HepG2 (cell line): ENCODE results near the gene TTC28. TPM values are rescaled to one million over a fixed set of nuclear protein-coding genes. Genes with fewer than 3 reads are reported as not detected.

Source experiments
- ATAC-seq: fragments of 200-7000 bp; cut with Tn5 transposase; 3 replicates; pipeline ENCODE4 v1.9.1; 2020; ENCODE audit warnings: mild to moderate bottlenecking, moderate library complexity
- BruUV-seq: library from RNA; stranded (reverse); fragments of 400-500 nt; replicated peaks from 2 replicates; lab custom pipeline; 2021; lab: Mats Ljungman, UMichigan
- CTCF ChIA-PET: fragments of 300-600 bp; formaldehyde crosslinking; extraction: SDS; loops from one replicate; lab custom pipeline; 2021; ENCODE audit warnings: low total read pairs, inconsistent platforms, low intra/inter-chr PET ratio; lab: Yijun Ruan, JAX
- POLR2A ChIA-PET: fragments of 350-600 bp; sonication (Branson Sonifier 250); formaldehyde crosslinking; loops from one replicate; lab custom pipeline; 2020; ENCODE audit warnings: antibody characterized with exemption, inconsistent platforms; lab: Yijun Ruan, JAX
- DNase-seq: peaks from one replicate; pipeline ENCODE4 v3.0.0-alpha.2; 2015; ENCODE audit warnings: low spot score
- FAIRE-seq: peaks from 3 replicates; lab custom pipeline; 2011; peaks lifted over from hg19 to GRCh38; lab: Jason Lieb, UNC
- H2AFZ ChIP-seq: one replicate; pipeline ENCODE4 v1.6.1; 2011; ENCODE audit warnings: low read length, inconsistent platforms
- H3K27ac ChIP-seq: fragments of 300-600 bp; 3 replicates; pipeline ENCODE4 v1.8.0; 2011; ENCODE audit warnings: mixed run types, mild to moderate bottlenecking, mixed read lengths, low read length, inconsistent platforms; ENCODE audit not compliant: insufficient read depth; ENCODE audit errors: extremely low read length
- H3K27me3 ChIP-seq, 2 experiments: fragments of 200-600 bp in 1 of 2; 2 replicates in 1 of 2; 3 replicates in 1 of 2; pipeline versions ENCODE4 v1.6.0 to v1.8.0; 2011; ENCODE audit warnings: low read length in 2 of 2, mild to moderate bottlenecking in 2 of 2, moderate library complexity in 2 of 2, inconsistent platforms in 1 of 2; ENCODE audit not compliant: insufficient read depth in 2 of 2, control insufficient read depth in 1 of 2
- H3K36me3 ChIP-seq, 2 experiments: fragments of 200-600 bp in 1 of 2; replicated peaks in 1 of 2; 2 replicates in 1 of 2; 3 replicates in 1 of 2; pipeline versions ENCODE4 v1.5.1 to v1.8.0; 2011; ENCODE audit warnings: low read length in 2 of 2, inconsistent platforms in 1 of 2; ENCODE audit not compliant: insufficient read depth in 2 of 2, control insufficient read depth in 1 of 2
- H3K4me1 ChIP-seq: 2 replicates; pipeline ENCODE4 v1.5.1; 2012; ENCODE audit warnings: low read length, inconsistent platforms; ENCODE audit not compliant: insufficient read depth
- H3K4me2 ChIP-seq: 2 replicates; pipeline ENCODE4 v1.6.0; 2011; ENCODE audit warnings: low read depth, low read length, inconsistent platforms
- H3K4me3 ChIP-seq, 3 experiments: fragments of 200-600 bp in 1 of 3; sonication (generic), shearing (Covaris generic) in 1 of 3; replicated peaks in 1 of 3; 2 replicates each; pipeline ENCODE4 v1.5.1; 2011 to 2016; ENCODE audit warnings: low read length in 3 of 3, inconsistent platforms in 2 of 3, low read depth in 2 of 3, mild to moderate bottlenecking in 2 of 3, control low read depth in 1 of 3, mixed read lengths in 1 of 3; ENCODE audit not compliant: insufficient read depth in 1 of 3
- H3K79me2 ChIP-seq: one replicate; pipeline ENCODE4 v1.6.1; 2011; ENCODE audit warnings: low read length, inconsistent platforms; ENCODE audit not compliant: insufficient read depth
- H3K9ac ChIP-seq: 2 replicates; pipeline ENCODE4 v1.6.0; 2011; ENCODE audit warnings: mild to moderate bottlenecking, low read depth, low read length, inconsistent platforms; ENCODE audit not compliant: insufficient read depth
- H3K9me3 ChIP-seq: 2 replicates; pipeline ENCODE4 v1.5.1; 2012; ENCODE audit warnings: mild to moderate bottlenecking, low read length
- H4K20me1 ChIP-seq: 2 replicates; pipeline ENCODE4 v1.6.0; 2011; ENCODE audit warnings: inconsistent platforms, mild to moderate bottlenecking, low read length, moderate library complexity; ENCODE audit not compliant: insufficient read depth
- RAD51 ChIP-seq: fragments of 450-650 bp; IDR thresholded peaks from 2 replicates; pipeline ENCODE4 v1.6.1; 2016; ENCODE audit warnings: borderline replicate concordance
- RFX1 ChIP-seq: fragments of 450-650 bp; IDR thresholded peaks from 2 replicates; pipeline ENCODE4 v1.6.1; 2017
- ZNF431 ChIP-seq: sonication (generic); formaldehyde crosslinking; IDR thresholded peaks from 2 replicates; pipeline ENCODE4 v1.9.0; 2022; ENCODE audit warnings: missing genetic modification reagents, low read depth, mild to moderate bottlenecking, borderline replicate concordance
- ZNF530 ChIP-seq: sonication (generic); formaldehyde crosslinking; IDR thresholded peaks from 2 replicates; pipeline ENCODE4 v1.5.0; 2020; ENCODE audit warnings: low read depth, mild to moderate bottlenecking, missing genetic modification reagents
- WGBS: methylation state at CpG from one replicate; pipeline ENCODE4 v1.1.6; 2017; ENCODE audit warnings: low lambda C conversion rate; 5-methylcytosine and 5-hydroxymethylcytosine counted together
- in situ Hi-C: cut with HindIII; loops from 2 replicates; pipeline ENCODE4 v1.10.0; 2017; ENCODE audit warnings: low pct_unique_long_range_greater_than_20kb; ENCODE audit not compliant: extremely low pct_ligation_motif_present
- intact Hi-C: fragments of 100-400 bp; cut with micrococcal nuclease; formaldehyde crosslinking; loops from one replicate; pipeline ENCODE4 v1.10.0; 2022; ENCODE audit not compliant: unreplicated experiment
- polyA plus RNA-seq, 8 experiments: library from polyadenylated mRNA; depleted of rRNA in 3 of 8; stranded (reverse) in 7 of 8; unstranded in 1 of 8; fragments of >200 nt; fragmentation: Illumina TruSeq in 4 of 8; extraction: Trizol in 4 of 8; gene quantifications; 2 replicates each; pipeline versions ENCODE4 v1.2.1 to v1.2.3, GENCODE V29; 2011 to 2016; ENCODE audit warnings: low read depth in 4 of 8, missing spikeins in 1 of 8, mixed read lengths in 1 of 8; ENCODE audit not compliant: insufficient read depth in 1 of 8
- total RNA-seq, 5 experiments: library from RNA; depleted of rRNA; stranded (reverse); fragments of >200 nt; fragmentation: Illumina TruSeq; extraction: Trizol; gene quantifications; 2 replicates each; pipeline ENCODE4 v1.2.3, GENCODE V29; 2016; ENCODE audit warnings: low read depth in 1 of 5
- TF ChIP-seq, protein P1 (sequence below): sonication (generic); formaldehyde crosslinking; IDR thresholded peaks from 2 replicates; pipeline ENCODE4 v1.4.0; 2020; ENCODE audit warnings: missing genetic modification reagents
- TF ChIP-seq, protein P2 (sequence below): sonication (generic); formaldehyde crosslinking; IDR thresholded peaks from 2 replicates; pipeline ENCODE4 v1.4.0; 2020; ENCODE audit warnings: missing genetic modification reagents, borderline replicate concordance

TTC28 gene
- total and polyA plus RNA-seq, 2 of the 13 experiments (the other 11 are each of a cell fraction or from before 2014, with no cell fraction given), result 4.2 to 13.1 TPM

DNA sequence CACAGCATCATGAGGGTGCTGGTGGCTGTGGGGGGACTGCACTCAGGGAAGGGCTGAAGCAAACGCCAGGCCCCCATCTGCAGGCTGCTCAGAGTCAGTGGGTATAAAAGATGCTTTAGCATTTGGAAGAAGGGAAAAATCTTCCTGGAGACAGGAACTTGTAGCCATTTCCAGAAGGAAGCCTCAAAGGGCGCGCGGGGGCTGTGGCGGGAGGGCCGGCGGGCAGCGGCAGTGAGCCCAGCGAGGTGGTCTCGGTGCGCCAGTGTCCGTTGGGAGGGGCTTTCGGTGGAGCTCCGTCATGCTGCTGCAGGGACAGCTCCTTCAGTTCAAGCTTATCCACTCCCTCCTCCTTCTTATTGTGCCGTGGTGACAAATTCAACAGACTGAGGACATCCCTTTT lies 697.5 kb downstream of the TTC28 start:
- in situ Hi-C loops (no loop called here), intact Hi-C loops (no loop called here)
- Histone ChIP-seq H3K4me3 (no peak overlapping the region), H3K4me2 (no peak overlapping the region), H4K20me1 (no peaks in the 10 kb centered on the region), H2AFZ (no peak overlapping the region), H3K27me3 (no peaks in the 10 kb centered on the region), H3K9me3 (no peaks in the 10 kb centered on the region), H3K9ac (no peak overlapping the region), H3K27ac (no peak overlapping the region), H3K4me1 (no peaks in the 10 kb centered on the region), H3K36me3 (peaks cover 8 to 43% of the 10 kb centered on the region in 2 experiments; a peak in 4 of 5 replicates), H3K79me2 (no peaks in the 10 kb centered on the region)
- FAIRE-seq (no peak), ATAC-seq (no peak), DNase-seq (no peak)
- ChIA-PET CTCF (no interaction called here), POLR2A (no interaction called here)
- 100% methylated on average over 9 of the region's 15 CpGs for WGBS
- no peak for TF ChIP-seq ZNF530
- TF ChIP-seq ZNF431 (CRISPR knock-in tag), result no peak
- TF ChIP-seq, protein P1, sequence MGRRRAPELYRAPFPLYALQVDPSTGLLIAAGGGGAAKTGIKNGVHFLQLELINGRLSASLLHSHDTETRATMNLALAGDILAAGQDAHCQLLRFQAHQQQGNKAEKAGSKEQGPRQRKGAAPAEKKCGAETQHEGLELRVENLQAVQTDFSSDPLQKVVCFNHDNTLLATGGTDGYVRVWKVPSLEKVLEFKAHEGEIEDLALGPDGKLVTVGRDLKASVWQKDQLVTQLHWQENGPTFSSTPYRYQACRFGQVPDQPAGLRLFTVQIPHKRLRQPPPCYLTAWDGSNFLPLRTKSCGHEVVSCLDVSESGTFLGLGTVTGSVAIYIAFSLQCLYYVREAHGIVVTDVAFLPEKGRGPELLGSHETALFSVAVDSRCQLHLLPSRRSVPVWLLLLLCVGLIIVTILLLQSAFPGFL (CRISPR knock-in tag), result no peak
- no peak for TF ChIP-seq RFX1
- no TSS peak for BruUV-seq

DNA sequence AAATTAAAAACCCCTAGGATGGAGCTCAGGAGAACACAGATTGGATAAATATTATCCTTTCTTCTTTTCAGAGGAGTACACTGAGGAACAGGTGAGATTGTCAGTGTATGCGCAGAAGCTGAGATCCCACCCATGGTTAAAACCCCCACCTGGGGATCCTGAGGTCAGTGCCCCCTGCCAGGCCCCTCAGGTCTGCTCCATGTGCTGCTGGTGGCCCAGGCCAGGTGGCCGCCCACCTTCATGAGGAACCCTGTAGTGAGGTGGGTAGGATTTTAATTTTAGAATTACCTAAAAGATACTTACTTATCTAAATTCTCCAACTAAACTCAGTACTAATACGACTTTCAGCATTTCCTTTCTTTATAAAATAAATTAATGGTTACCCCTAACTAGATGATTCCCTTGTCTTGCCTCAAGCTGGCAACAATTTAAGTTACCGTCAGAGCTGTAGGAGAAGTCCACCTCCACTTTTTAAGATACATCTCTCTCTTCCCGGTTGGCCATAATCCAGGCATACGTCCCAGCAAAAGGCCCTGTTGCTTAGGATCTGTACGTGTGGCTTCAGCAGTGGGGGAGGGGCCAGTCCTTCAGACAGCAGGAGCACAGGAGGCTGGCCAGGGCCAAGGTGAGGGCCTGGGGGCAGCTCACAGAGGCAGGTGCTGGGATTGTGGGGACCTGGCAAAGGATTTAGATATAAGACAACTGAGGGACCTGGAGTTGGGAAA lies 699.1 kb downstream of the TTC28 start:
- POLR2A ChIA-PET, result no interaction called here
- Histone ChIP-seq H3K9me3 (no peaks in the 10 kb centered on the region), H3K4me3 (no peak overlapping the region), H3K27ac (no peak overlapping the region), H3K4me2 (no peak overlapping the region), H3K36me3 (peaks cover 8 to 31% of the 10 kb centered on the region in 2 experiments; a peak in 4 of 5 replicates), H3K27me3 (no peaks in the 10 kb centered on the region), H2AFZ (no peak overlapping the region), H4K20me1 (no peaks in the 10 kb centered on the region), H3K9ac (no peak overlapping the region), H3K79me2 (no peaks in the 10 kb centered on the region), H3K4me1 (no peaks in the 10 kb centered on the region)
- TF ChIP-seq, protein P2, sequence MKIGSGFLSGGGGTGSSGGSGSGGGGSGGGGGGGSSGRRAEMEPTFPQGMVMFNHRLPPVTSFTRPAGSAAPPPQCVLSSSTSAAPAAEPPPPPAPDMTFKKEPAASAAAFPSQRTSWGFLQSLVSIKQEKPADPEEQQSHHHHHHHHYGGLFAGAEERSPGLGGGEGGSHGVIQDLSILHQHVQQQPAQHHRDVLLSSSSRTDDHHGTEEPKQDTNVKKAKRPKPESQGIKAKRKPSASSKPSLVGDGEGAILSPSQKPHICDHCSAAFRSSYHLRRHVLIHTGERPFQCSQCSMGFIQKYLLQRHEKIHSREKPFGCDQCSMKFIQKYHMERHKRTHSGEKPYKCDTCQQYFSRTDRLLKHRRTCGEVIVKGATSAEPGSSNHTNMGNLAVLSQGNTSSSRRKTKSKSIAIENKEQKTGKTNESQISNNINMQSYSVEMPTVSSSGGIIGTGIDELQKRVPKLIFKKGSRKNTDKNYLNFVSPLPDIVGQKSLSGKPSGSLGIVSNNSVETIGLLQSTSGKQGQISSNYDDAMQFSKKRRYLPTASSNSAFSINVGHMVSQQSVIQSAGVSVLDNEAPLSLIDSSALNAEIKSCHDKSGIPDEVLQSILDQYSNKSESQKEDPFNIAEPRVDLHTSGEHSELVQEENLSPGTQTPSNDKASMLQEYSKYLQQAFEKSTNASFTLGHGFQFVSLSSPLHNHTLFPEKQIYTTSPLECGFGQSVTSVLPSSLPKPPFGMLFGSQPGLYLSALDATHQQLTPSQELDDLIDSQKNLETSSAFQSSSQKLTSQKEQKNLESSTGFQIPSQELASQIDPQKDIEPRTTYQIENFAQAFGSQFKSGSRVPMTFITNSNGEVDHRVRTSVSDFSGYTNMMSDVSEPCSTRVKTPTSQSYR, result peak; percentile 35; the same call in 1 of the 2 replicates
- TF ChIP-seq RAD51, result no peak
- no peak for DNase-seq
- CTCF ChIA-PET, result no interaction called here
- WGBS, result 88% methylated on average over 7 of the region's 7 CpGs
- no peak for ATAC-seq
- intact Hi-C loops, result no loop called here
- in situ Hi-C loops, result no loop called here
- no peak for FAIRE-seq
- BruUV-seq, result no TSS peak
